ENCODE data around the gene NAA38.

NAA38 gene, protein sequence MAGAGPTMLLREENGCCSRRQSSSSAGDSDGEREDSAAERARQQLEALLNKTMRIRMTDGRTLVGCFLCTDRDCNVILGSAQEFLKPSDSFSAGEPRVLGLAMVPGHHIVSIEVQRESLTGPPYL

DNA sequence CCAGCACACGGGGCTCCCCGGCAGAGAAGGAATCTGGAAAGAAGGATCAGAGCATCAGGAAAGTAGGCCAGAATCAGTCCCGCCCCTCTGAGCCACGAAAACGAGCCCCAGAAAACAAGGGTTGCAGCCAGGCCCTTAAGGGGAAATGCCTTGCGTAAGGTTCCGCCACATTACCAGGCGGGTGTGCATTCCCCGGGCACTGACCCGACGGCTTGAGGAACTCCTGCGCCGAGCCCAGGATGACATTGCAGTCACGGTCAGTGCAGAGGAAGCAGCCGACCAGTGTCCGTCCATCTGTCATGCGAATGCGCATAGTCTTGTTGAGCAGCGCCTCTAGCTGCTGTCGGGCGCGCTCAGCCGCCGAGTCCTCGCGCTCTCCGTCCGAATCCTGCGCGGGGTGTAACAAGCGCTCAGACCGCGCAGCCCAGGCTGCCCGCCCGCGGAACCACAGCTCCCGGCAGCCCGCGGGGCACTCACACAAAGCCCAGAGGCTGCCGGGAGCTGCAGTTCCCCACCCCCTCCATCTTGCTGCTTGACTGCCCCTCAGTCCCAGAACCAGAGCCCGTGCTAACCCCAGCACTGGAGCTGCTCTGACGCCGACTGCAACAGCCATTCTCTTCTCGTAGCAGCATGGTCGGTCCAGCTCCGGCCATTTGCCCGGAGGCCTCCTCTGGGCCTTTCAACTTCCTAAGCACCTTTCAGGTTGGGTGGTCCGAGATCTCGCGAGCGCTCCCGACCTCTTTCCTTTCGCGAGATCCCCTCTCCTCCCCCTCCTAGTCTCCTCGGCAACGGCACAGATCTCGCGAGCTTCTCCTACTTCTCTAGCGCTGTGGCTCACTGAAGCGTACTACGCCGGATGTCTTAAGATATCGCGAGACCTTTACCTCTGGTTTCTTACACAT is at the start of gene NAA38:
TSS of gene NAA38 (minus strand) at position 749 of the 902 bp plus-strand sequence. CDS start at position 653, 96 bp downstream.
- peak; percentile 94 to 95 for DNase-seq

DNA sequence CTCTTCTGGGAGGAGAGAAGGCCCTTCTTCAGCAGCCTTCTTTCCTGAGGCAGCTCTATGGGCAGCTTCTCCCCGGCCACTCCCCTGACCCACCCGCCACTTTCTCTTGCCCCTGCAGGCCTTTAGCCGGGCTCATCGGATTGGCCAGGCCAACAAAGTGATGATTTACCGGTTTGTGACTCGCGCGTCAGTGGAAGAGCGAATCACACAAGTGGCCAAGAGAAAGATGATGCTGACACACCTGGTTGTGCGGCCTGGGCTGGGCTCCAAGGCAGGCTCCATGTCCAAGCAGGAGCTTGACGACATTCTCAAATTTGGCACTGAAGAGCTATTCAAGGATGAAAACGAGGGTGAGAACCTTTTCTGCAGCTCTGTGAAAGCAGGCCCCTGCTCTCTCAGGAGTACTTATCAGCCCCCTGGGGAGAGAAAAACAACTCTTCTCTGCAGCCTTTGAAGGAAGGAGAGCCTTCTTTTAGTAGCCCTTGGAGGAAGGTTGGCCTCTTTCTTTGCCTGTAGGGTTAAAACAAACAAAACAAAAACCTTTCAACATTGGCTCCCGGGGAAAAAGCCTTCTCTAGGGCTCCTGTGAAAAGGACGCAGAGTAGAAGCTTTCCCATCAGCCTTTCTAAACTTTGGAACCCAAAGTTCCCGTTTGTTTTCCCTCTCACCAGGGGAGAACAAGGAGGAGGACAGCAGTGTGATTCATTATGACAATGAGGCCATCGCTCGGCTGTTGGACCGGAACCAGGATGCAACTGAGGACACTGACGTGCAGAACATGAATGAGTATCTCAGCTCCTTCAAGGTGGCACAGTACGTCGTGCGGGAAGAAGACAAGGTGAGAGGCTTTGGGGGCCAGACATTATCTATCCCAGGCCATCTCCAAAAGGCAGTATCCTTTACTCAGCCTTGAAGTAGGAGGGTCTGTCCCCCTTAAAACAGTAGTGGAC is 46.1 kb upstream of the NAA38 start:
- no peak for DNase-seq

DNA sequence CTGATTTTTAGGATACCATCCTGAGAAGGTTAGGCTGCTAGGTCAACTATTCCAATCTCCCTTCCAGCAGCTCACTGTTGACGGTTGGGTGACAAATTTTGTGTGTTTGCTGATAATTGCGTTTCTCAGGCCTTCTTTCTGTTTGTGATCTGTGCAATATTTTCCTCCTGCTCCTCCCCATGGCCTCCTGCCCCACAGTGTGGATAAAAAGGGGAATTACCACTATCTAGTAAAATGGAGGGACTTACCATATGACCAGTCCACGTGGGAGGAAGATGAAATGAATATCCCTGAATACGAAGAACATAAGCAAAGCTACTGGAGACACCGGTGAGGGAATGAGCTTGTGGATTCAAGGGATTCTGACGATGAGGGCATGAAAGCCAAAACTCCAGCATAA is 40.4 kb upstream of the NAA38 start:
- peak; percentile 80 to 86 for DNase-seq

DNA sequence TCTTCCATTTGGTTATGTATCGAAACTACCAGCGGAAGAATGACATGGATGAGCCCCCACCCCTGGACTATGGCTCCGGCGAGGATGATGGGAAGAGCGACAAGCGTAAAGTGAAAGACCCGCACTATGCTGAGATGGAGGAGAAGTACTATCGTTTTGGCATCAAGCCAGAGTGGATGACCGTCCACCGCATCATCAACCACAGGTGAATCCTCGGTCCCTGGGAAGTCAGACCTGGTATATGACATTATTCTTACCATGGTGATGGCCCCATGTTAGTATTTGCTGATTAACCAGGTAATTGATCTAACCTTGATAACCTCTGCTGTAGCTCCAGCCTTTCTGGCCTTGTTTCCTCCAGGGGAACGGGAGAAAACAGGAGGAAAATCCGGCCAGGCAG is 39.7 kb upstream of the NAA38 start:
- no peak for DNase-seq

DNA sequence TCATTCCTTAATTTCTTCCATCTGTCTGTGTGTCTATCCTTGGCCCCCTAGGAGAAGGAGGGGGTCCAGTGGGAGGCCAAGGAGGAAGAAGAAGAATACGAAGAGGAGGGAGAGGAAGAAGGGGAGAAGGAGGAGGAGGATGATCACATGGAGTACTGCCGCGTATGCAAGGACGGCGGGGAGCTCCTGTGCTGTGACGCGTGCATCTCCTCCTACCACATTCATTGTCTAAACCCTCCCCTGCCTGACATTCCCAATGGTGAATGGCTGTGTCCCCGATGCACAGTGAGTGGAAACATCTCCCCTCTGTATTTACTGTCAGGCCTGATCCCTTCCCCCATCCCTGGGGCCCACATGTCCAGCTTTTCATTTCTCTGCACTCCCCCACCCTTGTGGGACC is 37.5 kb upstream of the NAA38 start:
- DNase-seq = no peak

DNA sequence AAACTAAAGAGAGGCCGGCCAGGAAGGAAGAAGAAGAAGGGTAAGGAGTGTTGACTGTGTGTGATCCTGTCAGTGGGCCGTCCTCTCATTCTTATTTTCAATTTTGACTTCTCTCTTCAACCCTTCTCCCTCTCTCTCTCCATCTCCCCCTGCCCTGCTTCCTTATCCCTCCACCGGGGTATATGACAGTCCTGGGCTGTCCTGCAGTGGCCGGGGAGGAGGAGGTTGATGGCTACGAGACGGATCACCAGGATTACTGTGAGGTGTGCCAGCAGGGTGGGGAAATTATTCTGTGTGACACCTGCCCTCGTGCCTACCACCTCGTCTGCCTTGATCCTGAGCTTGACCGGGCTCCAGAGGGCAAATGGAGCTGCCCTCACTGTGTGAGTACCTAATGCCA is 36.9 kb upstream of the NAA38 start:
- DNase-seq = no peak

DNA sequence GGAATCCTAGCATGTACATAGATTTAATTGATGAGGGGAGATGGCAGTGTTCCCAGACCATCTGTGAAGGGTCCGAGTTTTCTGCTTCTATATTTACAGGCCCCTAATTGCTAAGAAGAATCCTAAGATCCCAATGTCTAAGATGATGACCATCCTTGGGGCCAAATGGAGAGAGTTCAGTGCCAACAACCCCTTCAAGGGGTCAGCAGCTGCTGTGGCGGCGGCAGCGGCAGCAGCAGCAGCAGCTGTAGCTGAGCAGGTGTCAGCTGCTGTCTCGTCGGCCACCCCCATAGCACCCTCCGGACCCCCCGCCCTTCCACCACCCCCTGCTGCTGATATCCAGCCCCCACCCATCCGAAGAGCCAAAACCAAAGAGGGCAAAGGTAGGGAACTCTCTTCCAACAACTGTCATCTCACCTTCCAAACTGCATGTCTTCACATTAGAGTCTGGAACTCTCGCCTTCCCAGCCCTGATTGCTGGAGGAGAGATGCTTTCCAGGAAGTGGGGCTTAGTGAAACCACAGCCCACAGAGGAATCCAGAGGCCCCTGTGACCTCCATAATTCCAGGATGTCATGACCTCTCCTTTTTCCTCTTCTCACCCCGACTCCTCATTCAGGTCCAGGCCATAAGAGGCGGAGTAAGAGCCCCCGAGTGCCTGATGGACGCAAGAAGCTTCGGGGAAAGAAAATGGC is 36.0 kb upstream of the NAA38 start:
- DNase-seq = no peak

DNA sequence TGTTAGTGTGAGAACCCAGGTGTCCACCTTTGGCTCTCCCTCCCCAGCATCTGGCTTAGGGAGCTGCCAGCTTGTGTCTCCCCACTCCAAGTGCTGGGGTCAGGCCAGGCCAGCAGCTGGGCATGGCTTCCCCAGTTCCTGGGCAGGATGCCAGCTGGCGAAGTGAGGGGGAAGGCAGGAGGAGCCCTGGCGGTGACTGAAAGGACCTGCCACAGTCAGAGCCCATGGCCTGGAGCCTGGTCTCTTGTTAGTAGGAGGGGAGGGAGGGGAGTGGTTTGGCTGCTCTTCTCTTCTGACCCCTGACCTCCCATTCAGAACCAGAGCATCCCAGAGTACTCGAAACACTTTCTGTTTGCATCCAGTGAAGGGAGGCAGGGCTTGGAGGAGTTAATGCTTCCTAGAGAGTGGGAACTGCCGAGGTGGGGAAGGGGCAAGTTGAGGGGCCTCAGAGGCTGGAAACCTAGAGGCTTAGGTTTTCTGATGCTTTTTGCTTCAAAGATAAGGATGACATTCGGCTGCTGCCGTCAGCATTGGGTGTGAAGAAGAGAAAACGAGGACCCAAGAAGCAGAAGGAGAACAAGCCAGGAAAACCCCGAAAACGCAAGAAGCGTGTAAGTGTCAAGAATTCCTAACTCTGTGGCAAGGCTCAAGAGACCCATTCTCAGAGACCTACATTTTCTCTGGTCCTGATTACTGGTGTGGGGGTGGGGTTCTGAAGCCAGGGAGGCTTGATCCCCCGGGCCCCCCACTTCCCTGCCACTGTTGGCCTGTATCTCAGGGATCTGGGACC is 32.0 kb upstream of the NAA38 start:
- peak; percentile 82 to 83 for DNase-seq

DNA sequence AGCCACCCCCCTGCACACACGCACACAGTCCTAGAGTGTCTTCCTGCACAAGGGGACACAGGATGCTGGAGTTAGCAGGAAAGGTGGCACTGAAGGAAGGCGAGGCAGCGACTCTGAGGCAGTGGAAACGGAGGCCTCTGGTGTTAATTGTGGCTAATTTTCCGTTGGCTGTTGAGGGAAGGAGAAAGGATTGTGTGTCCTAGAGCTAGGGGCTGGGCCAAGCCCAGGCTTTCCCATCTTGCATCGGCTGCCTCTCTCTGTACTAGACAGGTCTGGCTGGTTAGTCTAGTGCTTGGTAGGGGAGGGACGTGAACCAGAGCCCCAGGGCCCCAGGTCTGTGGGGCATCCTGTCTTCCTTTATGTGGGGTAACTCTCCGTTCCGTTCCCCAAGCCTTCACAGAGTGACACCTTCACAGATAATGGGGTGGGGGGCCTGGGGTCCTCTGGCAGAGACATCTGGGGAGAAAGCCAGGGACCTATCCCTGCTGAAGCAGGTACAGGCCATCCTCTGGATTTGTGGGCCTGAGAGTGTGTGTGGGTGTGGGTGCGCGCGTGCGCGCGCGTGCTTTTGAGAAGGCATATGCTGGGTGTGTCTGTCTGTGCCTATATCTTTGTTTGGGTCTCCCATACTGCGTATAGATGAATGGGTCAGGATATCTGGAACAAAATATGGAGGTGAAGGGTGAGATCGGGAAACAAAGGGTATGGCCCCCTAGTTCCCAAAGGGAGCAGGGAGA is 31.0 kb upstream of the NAA38 start, which contains the start of gene CHD3:
TSS of gene CHD3 (plus strand) at position 606 of the 737 bp plus-strand sequence. CDS start 212 bp downstream, outside the sequence.
- no peak for DNase-seq

DNA sequence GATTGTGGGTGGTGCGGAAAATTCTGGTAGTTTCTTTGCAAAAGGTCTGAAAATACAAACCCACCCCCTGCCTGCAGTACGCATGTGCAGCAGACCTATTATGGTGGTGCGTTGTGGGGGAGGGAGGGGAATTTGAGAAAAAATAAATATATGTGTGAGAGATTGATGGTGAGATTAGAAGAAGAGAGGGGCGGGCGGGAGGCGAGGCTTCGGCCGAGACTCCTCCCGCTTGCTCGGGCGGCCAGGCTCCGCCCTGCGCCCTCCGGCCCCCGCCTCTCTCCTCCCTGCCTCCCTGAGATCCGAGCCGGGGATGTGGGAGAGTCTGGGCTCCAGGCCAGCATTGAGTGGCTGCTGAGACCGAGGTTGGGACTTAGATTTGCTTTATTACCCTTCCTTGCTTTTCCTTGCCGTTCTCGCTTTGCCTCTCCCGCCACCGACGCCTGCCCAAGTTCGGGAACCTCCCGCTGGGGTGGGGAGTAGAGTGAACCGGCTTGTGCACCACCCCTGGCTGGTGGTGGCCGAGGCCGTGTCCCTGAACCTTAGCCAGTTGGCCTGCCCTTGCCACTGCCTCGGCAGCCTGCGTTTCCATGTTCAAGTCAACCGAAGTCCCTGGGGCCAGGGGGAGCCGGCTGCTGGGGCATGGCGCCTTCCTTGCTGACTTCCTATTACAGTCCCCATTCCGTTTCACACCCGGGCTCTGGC is 30.3 kb upstream of the NAA38 start:
- DNase-seq = peak; percentile 69 to 80

DNA sequence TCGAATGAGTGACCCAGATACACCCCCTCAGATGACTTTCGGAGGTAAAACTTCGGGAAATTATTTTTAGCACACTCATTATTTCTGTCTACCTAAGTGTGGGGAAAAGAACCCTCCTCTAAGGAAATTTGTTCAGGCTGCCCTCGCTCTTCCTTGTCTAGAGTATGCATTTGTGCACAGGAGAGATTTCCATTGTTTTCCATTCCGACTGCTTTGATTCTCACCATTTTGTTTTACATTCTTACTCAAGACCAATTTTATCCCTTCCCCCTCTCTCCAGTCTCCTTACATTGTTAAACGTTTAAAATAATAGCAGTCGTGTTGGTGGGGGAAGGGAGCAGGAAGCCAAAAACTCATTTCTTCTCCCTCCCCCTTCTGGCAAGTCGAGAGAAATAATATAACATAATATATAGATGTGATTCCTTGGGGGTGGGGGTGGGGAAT is 29.7 kb upstream of the NAA38 start:
- no peak for DNase-seq

DNA sequence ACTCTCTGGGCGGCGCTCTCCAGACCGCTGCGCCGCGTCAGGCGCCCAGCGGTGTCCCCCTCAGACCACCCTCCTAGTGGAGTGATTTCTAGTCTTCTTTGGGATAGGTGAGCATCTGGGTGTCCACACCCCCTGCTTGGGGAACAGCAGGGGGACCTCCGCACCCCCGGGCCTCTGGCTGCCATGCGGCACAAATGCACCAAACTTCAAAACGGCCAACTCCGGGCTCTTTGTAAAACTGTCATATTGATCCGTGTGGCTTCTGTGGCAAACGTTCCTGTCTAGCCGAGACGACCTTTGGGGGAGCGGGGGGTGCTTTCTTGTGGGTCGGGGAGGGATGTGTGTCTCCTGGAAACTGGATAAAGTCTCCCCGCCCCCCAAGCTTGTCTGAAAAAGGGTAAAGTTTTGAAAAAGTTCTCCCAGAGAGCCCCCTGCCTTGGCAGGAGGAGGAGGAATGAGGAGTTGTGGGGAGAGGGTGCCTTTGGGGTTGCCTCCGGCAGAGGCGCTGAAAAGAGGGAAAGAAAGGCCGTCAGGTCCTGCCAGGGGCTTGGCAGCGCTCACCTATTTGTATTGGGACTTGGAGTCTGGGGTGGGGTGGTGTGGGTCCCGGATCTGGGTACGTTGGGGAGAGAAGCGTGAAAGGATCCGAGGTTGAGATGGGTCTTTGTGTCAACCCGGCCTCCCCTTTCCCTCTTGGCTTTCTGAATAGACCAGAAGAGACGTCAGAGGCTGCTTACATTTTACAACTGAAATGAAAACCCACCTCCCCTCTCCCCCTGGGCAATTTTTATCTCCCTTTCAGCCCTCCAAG is 29.1 kb upstream of the NAA38 start:
- DNase-seq = no peak

DNA sequence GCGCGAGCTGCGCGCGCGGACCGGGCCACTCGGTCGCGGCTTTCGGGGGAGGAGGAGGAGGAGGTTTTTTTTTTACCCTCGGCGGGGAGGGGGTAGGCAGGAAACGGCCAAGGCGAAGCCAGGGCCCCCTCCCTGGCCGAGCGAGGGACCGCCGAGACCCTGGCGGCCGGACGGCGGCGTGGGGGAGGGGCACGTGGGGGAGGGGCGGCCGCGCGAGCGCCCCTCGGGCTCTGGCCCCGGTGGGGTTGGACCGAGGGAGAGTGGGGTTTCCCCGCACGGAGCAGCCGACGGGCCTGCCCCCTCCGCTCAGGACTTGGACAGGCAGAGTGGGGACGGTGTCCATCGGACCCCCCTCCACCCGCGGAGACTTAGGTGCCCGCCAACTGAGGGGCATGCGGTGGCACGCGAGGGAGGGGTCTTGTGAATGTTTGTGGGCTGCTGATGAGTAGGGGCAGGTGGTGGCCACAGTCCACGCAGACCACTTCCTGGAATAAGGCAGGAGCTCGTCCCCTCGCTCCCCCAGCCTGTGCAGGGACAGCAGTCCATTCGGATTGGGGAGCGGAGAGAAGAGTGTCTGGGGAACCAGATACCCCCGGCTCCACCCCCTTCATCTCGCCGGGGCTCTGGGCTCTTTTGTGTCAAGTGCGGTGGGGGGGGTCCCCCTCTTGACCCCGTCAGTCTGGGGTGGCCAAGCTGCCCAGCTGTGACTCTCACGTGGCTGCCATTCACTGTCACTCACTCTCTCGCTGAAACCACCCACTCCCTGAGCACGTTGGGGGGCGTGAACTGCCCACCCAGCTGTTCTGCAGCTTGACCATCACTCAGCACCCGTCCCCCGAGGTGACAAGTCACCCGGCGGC is 28.2 kb upstream of the NAA38 start:
- DNase-seq = no peak

DNA sequence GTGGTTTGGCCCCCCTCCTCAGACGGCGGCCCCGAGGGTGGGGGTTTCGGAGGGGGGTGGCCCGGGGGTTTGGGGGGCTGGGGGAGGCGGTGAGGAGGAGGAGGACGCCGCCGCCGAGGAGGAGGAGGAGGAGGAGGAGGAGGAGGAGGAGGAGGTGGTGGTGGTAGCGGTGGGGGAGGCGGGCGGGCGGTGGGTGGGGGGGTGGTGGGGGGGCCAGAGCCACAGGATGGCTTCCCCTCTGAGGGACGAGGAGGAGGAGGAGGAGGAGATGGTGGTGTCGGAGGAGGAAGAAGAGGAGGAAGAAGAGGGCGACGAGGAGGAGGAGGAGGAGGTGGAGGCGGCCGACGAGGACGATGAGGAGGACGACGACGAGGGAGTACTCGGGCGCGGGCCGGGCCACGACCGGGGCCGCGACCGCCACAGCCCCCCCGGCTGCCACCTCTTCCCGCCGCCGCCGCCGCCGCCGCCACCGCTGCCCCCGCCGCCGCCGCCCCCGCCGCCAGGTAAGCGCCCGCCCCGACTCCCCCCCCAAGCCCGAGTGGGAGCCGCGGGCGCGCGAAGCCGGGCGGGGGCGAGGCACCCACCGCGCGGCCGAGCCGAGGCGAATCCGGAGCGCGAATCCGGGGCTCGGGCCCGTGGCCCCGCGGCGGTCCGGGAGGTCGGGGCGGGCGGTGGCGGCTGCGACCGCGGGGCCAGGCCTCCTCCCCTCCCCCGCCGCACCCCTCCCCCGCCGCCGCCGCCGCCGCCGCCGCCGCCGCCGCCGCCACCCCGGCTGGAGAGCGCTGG is 27.4 kb upstream of the NAA38 start:
- DNase-seq = no peak

DNA sequence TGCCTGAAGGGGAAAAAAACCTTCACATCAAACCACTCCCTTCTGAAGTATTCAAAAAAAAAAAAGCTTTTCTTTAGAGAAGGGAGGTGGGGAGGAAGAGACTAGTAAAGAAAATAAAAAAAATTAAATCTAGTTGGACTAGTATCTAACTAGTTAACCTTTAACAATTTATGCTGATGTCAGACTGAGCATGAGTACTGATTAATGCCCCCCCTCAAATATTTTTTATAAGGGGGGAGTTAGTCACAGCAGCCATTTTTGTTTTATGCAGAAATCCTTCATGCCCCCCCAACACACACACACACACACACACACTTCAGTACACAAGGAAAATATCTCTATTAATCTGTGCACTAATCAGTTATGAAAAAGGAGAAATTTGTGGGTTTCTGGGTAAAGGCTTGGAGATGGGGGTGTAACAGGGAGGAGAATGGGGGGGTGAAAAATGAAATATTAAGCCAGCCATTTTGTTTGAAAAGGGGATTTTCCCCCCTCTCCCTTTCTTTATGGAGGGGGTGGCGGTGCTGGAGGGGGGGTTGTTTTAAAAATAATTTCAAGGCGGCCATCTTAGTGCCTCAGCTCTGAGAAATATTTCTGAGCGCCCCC is 26.5 kb upstream of the NAA38 start:
- no peak for DNase-seq

DNA sequence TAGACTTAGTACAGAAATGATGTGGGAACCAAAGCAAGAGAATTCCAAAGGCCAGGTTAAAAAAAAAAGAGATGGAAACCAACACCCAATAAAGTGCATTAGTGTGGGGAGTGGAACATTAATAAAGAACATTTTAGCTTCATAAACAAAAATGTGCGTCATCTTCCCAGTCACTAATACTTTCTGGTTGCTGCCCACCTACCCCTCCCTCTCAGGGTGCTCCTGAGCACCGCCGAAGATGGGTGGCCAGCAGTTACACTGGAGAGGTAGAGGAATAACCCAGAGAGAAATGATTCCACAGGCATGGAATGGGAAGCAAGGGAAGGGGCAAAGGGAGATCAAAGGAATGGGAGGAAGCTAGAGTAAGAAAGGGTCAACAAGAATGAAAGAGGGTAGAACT is 25.3 kb upstream of the NAA38 start:
- no peak for DNase-seq

DNA sequence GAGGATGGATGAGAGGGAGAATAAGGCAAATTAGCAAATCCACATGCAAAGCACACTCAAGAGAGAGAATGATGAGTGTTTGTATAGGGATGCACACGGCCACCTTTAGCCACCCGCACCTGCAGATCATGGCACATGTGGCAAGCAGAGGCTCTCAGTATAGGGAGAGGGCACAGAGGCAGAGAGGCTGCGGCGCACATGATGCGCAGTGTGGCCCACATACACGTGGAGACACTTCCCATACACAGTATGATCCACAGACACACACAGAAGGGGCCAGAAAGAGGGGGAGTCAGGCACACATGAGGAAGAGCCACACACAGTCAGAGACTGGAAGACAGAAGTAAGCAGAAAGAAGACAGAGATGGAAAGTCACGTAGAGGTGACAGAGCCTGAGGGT is 24.7 kb upstream of the NAA38 start:
- no peak for DNase-seq
